Gastrocnemius medialis (tissue), 4 donors: ENCODE results near the gene LNX2. TPM values are rescaled to one million over a fixed set of nuclear protein-coding genes. Genes with fewer than 3 reads are reported as not detected.

ENCODE experiments used
- ATAC-seq, 2 donors: fragments of 150-250 bp; one replicate each; pipeline ENCODE4 v1.9.1; 2016
- DNase-seq, 2 donors: peaks; one replicate each; pipeline ENCODE4 v3.0.0-alpha.2; 2019
- H3K27ac ChIP-seq, 4 donors: fragments of 200-600 bp; sonication (generic); 1 replicate in 1 of 4; 2 replicates in 3 of 4; pipeline ENCODE4 v1.5.1; 2016 to 2018; ENCODE audit warnings: mild to moderate bottlenecking in 2 of 4, moderate library complexity in 1 of 4
- H3K27me3 ChIP-seq, 3 donors: fragments of 200-600 bp; sonication (generic) in 2 of 3; 1 replicate in 1 of 3; 2 replicates in 2 of 3; pipeline versions ENCODE4 v1.5.1 to v1.6.0; 2016 to 2019; ENCODE audit warnings: mild to moderate bottlenecking in 1 of 3, moderate library complexity in 1 of 3
- H3K36me3 ChIP-seq, 2 donors: fragments of 200-600 bp; sonication (generic) in 1 of 2; one replicate each; pipeline ENCODE4 v1.5.1; 2017 to 2018
- H3K4me1 ChIP-seq, 2 donors: fragments of 200-600 bp; sonication (generic) in 1 of 2; one replicate each; pipeline ENCODE4 v1.5.1; 2016 to 2017; ENCODE audit warnings: mild to moderate bottlenecking in 2 of 2
- H3K4me3 ChIP-seq, 4 donors: fragments of 200-600 bp; sonication (generic) in 3 of 4; 1 replicate in 1 of 4; 2 replicates in 3 of 4; pipeline ENCODE4 v1.5.1; 2016 to 2019; ENCODE audit warnings: mild to moderate bottlenecking in 2 of 4
- H3K9me3 ChIP-seq, 3 donors: fragments of 200-600 bp; sonication (generic) in 2 of 3; 1 replicate in 1 of 3; 2 replicates in 2 of 3; pipeline ENCODE4 v1.5.1; 2016 to 2019
- POLR2A ChIP-seq, 2 donors: fragments of 450-650 bp; IDR thresholded peaks; one replicate each; pipeline ENCODE4 v1.6.1; 2017; ENCODE audit warnings: antibody characterized with exemption in 2 of 2, mild to moderate bottlenecking in 2 of 2, moderate library complexity in 2 of 2
- in situ Hi-C, 4 donors: fragments of 200-750 bp; cut with MboI; loops; one replicate each; pipeline versions ENCODE4 v1.15.0 to v1.8.0; 2017; ENCODE audit warnings: low sequenced_read_pairs in 4 of 4
- intact Hi-C: fragments of 100-400 bp; cut with DNase I; formaldehyde crosslinking; loops from one replicate; pipeline ENCODE4 v1.15.1; 2023; ENCODE audit warnings: low total_unique reads
- total RNA-seq, 4 donors: library from RNA; depleted of rRNA; stranded (reverse); fragments of >200 nt; gene quantifications; one replicate each; pipeline versions ENCODE4 v1.1.0 to v1.2.3, GENCODE V29; 2016
- TF ChIP-seq, protein P1 (sequence below), 5 experiments: fragments of 450-650 bp in 3 of 5; fragments of 200-600 bp in 2 of 5; sonication (generic) in 2 of 5; IDR thresholded peaks in 4 of 5; conservative IDR thresholded peaks in 1 of 5; 1 replicate in 4 of 5; 2 replicates in 1 of 5; pipeline ENCODE4 v1.5.1; 2016 to 2019; ENCODE audit warnings: antibody characterized with exemption in 5 of 5, mild to moderate bottlenecking in 3 of 5, moderate library complexity in 3 of 5

The LNX2 gene
- total RNA-seq, 4 donors from 2014 or later: 5.0 to 7.1 (median 6.2) TPM

DNA sequence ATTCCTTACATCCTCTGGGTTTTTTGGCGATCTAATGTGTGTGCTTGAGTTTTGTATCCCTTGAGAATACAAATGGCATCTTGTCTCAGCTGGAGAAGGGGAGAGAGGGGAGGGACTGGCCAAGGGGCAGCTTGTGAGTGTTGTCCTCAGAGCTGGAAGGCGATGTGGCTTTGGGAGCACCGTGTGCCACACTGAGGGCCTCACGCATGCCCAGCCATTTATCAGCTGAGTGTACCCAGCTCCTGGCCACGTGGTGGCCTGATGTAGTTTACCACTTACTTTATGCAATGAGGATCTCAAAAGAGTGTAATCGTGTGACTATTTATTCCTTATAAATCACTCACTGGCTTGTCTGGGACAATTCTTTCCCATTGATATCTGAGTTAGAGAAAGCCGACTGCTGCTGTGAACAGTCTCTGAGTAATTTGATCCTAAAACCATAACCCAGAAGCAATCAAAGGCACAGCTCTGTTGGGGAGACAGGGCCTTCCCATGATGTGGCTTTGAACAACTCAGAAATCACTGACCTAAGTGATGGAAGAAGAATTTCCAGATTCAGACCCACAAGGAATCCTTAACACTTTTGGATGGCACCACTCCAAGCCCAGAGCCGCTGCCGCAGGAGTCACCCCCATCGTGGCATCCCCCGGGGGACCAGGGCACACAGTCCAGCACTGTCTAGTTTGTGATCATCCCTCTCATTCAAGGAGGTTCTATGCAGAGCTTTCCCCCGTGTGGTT, 116.0 kb downstream of the LNX2 start:
- intact Hi-C loops (no loop called here), in situ Hi-C loops (loop anchor here in 1 of 4 donors (25.0 kb wide), 1 partner anchor 483 kb away; the partner anchor contains the start of gene URAD)
- Histone ChIP-seq H3K27me3 (peaks cover 0 to 2% (median 0%) of the 10 kb centered on the region in 3 donors), H3K27ac (no peak overlapping the region), H3K4me1 (no peaks in the 10 kb centered on the region), H3K9me3 (no peaks in the 10 kb centered on the region), H3K4me3 (no peak overlapping the region), H3K36me3 (no peaks in the 10 kb centered on the region)
- DNase-seq (no peak), ATAC-seq (no peak)
- TF ChIP-seq POLR2A (IDR thresholded peaks at IDR 0.05): no peak
- TF ChIP-seq, protein P1, sequence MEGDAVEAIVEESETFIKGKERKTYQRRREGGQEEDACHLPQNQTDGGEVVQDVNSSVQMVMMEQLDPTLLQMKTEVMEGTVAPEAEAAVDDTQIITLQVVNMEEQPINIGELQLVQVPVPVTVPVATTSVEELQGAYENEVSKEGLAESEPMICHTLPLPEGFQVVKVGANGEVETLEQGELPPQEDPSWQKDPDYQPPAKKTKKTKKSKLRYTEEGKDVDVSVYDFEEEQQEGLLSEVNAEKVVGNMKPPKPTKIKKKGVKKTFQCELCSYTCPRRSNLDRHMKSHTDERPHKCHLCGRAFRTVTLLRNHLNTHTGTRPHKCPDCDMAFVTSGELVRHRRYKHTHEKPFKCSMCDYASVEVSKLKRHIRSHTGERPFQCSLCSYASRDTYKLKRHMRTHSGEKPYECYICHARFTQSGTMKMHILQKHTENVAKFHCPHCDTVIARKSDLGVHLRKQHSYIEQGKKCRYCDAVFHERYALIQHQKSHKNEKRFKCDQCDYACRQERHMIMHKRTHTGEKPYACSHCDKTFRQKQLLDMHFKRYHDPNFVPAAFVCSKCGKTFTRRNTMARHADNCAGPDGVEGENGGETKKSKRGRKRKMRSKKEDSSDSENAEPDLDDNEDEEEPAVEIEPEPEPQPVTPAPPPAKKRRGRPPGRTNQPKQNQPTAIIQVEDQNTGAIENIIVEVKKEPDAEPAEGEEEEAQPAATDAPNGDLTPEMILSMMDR (IDR thresholded peaks at IDR 0.05 in 4 of 5, conservative IDR thresholded peaks at IDR 0.05 in 1 of 5): no peak

GRCh38 chr13:27500806-27501534, 119.4 kb downstream of the LNX2 start:
- ATAC-seq (no peak), DNase-seq (no peak)
- in situ Hi-C loops (loop anchor here in 1 of 4 donors (25.0 kb wide), 1 partner anchor 486 kb away; the partner anchor contains the start of gene URAD), intact Hi-C loops (no loop called here)
- Histone ChIP-seq H3K4me3 (no peak overlapping the region), H3K36me3 (no peaks in the 10 kb centered on the region), H3K27ac (no peak overlapping the region), H3K4me1 (no peaks in the 10 kb centered on the region), H3K27me3 (peaks cover 0 to 2% (median 0%) of the 10 kb centered on the region in 3 donors), H3K9me3 (no peaks in the 10 kb centered on the region)
- no peak for TF ChIP-seq POLR2A (IDR thresholded peaks at IDR 0.05)
- TF ChIP-seq, protein P1 (IDR thresholded peaks at IDR 0.05 in 4 of 5, conservative IDR thresholded peaks at IDR 0.05 in 1 of 5): no peak

- DNase-seq: no peak
- no peak for ATAC-seq
- Histone ChIP-seq H3K4me3 (no peak overlapping the region), H3K27me3 (peaks cover 0 to 2% (median 0%) of the 10 kb centered on the region in 3 donors), H3K27ac (no peak overlapping the region), H3K36me3 (no peaks in the 10 kb centered on the region), H3K4me1 (no peaks in the 10 kb centered on the region), H3K9me3 (no peaks in the 10 kb centered on the region)
- in situ Hi-C loops (no loop called here), intact Hi-C loops (no loop called here)
- TF ChIP-seq, protein P1 (IDR thresholded peaks at IDR 0.05 in 4 of 5, conservative IDR thresholded peaks at IDR 0.05 in 1 of 5): no peak
- TF ChIP-seq POLR2A (IDR thresholded peaks at IDR 0.05): no peak
Measured at GRCh38 chr13:27497563-27498230, 122.6 kb downstream of the LNX2 start.

DNA sequence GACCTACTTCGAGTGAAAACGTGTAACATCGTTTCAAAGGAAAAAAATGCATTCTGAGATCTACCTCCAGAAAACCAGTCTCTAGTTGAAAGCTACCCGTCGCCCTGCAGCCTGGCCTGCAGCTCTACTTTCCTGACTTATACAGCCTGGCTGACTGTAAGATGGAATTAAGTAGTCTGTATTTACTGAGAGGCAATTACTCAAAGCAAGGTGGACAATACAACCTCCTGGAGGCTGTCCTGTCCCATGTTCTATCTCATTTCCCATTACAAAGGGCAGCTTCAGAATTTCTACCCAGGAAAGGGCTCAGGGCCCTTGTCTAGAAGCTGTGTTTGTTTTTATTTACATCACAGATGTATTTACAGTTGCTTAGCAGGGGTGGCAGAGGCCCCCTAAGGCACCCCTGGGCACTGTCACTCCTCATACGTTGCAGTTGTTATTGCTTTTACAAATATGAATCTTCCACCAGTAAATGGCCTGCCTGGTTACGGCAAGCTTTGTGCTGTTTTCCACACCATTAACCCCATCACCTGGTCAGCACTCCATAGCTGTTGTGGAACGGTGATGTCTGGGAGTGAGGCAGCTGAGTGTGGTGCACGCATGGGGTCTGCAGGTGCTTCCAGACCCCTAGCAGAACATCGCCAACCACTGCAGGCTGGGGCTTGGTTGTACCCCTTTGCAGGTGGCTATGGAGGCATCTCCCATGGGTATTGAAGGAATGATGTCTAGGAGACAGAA, 123.6 kb downstream of the LNX2 start:
- ATAC-seq (no peak), DNase-seq (no peak)
- Histone ChIP-seq H3K4me1 (no peaks in the 10 kb centered on the region), H3K27ac (no peak overlapping the region), H3K9me3 (no peaks in the 10 kb centered on the region), H3K36me3 (no peaks in the 10 kb centered on the region), H3K4me3 (no peak overlapping the region), H3K27me3 (peaks cover 0 to 2% (median 0%) of the 10 kb centered on the region in 3 donors)
- intact Hi-C loops: no loop called here
- no peak for TF ChIP-seq POLR2A (IDR thresholded peaks at IDR 0.05)
- TF ChIP-seq, protein P1 (IDR thresholded peaks at IDR 0.05 in 4 of 5, conservative IDR thresholded peaks at IDR 0.05 in 1 of 5): no peak
- in situ Hi-C loops: no loop called here
